Liver (tissue), 9 donors: ENCODE measurements around the gene POU3F3. TPM values are rescaled to one million over a fixed set of nuclear protein-coding genes. Genes with fewer than 3 reads are reported as not detected.

Source experiments
- DNase-seq: peaks from one replicate; pipeline ENCODE4 v3.0.0-alpha.2; 2017; ENCODE audit warnings: low spot score
- H3K27ac ChIP-seq, 2 donors: one replicate each; pipeline ENCODE4 v1.7.0; 2013; ENCODE audit warnings: inconsistent platforms in 2 of 2, low read length in 2 of 2, control low read depth in 1 of 2, low read depth in 1 of 2, mild to moderate bottlenecking in 1 of 2
- H3K27me3 ChIP-seq, 4 donors: one replicate each; pipeline versions ENCODE4 v1.6.1 to v1.7.0; 2013; ENCODE audit warnings: low read length in 3 of 4, inconsistent platforms in 1 of 4, mild to moderate bottlenecking in 1 of 4, moderate library complexity in 1 of 4; ENCODE audit not compliant: control insufficient read depth in 4 of 4, insufficient read depth in 4 of 4
- H3K36me3 ChIP-seq, 4 donors: one replicate each; pipeline versions ENCODE4 v1.6.1 to v1.7.0; 2013; ENCODE audit warnings: low read length in 3 of 4, mild to moderate bottlenecking in 3 of 4, low read depth in 1 of 4, moderate library complexity in 1 of 4; ENCODE audit not compliant: control insufficient read depth in 4 of 4, insufficient read depth in 3 of 4
- H3K4me1 ChIP-seq, 4 donors: one replicate each; pipeline versions ENCODE4 v1.6.1 to v1.7.0; 2013; ENCODE audit warnings: low read length in 3 of 4, mild to moderate bottlenecking in 3 of 4, moderate library complexity in 1 of 4; ENCODE audit not compliant: control insufficient read depth in 4 of 4, insufficient read depth in 4 of 4
- H3K4me3 ChIP-seq, 3 donors: one replicate each; pipeline versions ENCODE4 v1.6.1 to v1.7.0; 2013; ENCODE audit warnings: low read length in 3 of 3, control low read depth in 1 of 3, low read depth in 1 of 3, mild to moderate bottlenecking in 1 of 3
- H3K9ac ChIP-seq, 2 donors: one replicate each; pipeline ENCODE4 v1.7.0; 2013; ENCODE audit warnings: low read length in 2 of 2, mild to moderate bottlenecking in 2 of 2, moderate library complexity in 2 of 2, control low read depth in 1 of 2, low read depth in 1 of 2
- H3K9me3 ChIP-seq, 4 donors: one replicate each; pipeline versions ENCODE4 v1.6.1 to v1.7.0; 2013; ENCODE audit warnings: low read length in 3 of 4; ENCODE audit not compliant: control insufficient read depth in 4 of 4
- EGR1 ChIP-seq, 2 donors: IDR thresholded peaks; 2 replicates each; pipeline ENCODE4 v1.6.1; 2016 to 2018; ENCODE audit warnings: antibody characterized with exemption in 2 of 2, low read depth in 2 of 2
- FOXA1 ChIP-seq: IDR thresholded peaks from 2 replicates; pipeline ENCODE4 v1.6.1; 2016; ENCODE audit warnings: antibody characterized with exemption
- FOXA2 ChIP-seq: IDR thresholded peaks from 2 replicates; pipeline ENCODE4 v1.6.1; 2016; ENCODE audit warnings: antibody characterized with exemption
- GABPA ChIP-seq, 2 donors: IDR thresholded peaks in 1 of 2; conservative IDR thresholded peaks in 1 of 2; 2 replicates each; pipeline ENCODE4 v1.6.1; 2016; ENCODE audit warnings: antibody characterized with exemption in 2 of 2, mild to moderate bottlenecking in 1 of 2, moderate library complexity in 1 of 2
- HNF4A ChIP-seq, 2 donors: conservative IDR thresholded peaks; 2 replicates each; pipeline ENCODE4 v1.6.1; 2016; ENCODE audit warnings: antibody characterized with exemption in 2 of 2, mild to moderate bottlenecking in 2 of 2
- HNF4G ChIP-seq: IDR thresholded peaks from 2 replicates; pipeline ENCODE4 v1.6.1; 2016; ENCODE audit warnings: antibody characterized with exemption
- JUND ChIP-seq, 2 donors: IDR thresholded peaks; 2 replicates each; pipeline ENCODE4 v1.6.1; 2016; ENCODE audit warnings: antibody characterized with exemption in 2 of 2
- NR2F2 ChIP-seq: IDR thresholded peaks from 2 replicates; pipeline ENCODE4 v1.6.1; 2016; ENCODE audit warnings: antibody characterized with exemption
- RAD21 ChIP-seq, 2 donors: IDR thresholded peaks; 2 replicates each; pipeline ENCODE4 v1.6.1; 2016; ENCODE audit warnings: antibody characterized with exemption in 2 of 2, mild to moderate bottlenecking in 2 of 2
- RXRA ChIP-seq, 2 donors: IDR thresholded peaks; 2 replicates each; pipeline ENCODE4 v1.6.1; 2017 to 2018; ENCODE audit warnings: antibody characterized with exemption in 2 of 2, mild to moderate bottlenecking in 1 of 2
- SP1 ChIP-seq: IDR thresholded peaks from 2 replicates; pipeline ENCODE4 v1.6.1; 2018; ENCODE audit warnings: antibody characterized with exemption, mild to moderate bottlenecking
- TAF1 ChIP-seq: conservative IDR thresholded peaks from 2 replicates; pipeline ENCODE4 v1.6.1; 2016; ENCODE audit warnings: antibody characterized with exemption, mild to moderate bottlenecking
- YY1 ChIP-seq: IDR thresholded peaks from 2 replicates; pipeline ENCODE4 v1.6.1; 2016; ENCODE audit warnings: antibody characterized with exemption, mild to moderate bottlenecking
- WGBS: extraction: QIAGEN DNeasy Blood & Tissue Kit; methylation state at CpG from one replicate; pipeline ENCODE4 v1.1.7; 2013; 5-methylcytosine and 5-hydroxymethylcytosine counted together
- polyA plus RNA-seq, 2 donors: library from polyadenylated mRNA; stranded (reverse) in 1 of 2; unstranded in 1 of 2; fragments of 200-250 nt in 1 of 2; fragments of >200 nt in 1 of 2; fragmentation: Nextera tagmentation in 1 of 2; extraction: Ambion mirVana in 1 of 2; gene quantifications; one replicate each; pipeline versions ENCODE4 v1.2.1 to v1.2.3, GENCODE V29; 2013 to 2015
- total RNA-seq, 2 donors: library from RNA; depleted of rRNA; stranded (reverse); fragments of >200 nt; gene quantifications; one replicate each; pipeline ENCODE4 v1.2.3, GENCODE V29; 2014
- TF ChIP-seq, protein P1 (sequence below): fragments of 150-350 bp; IDR thresholded peaks from 2 replicates; pipeline ENCODE4 v1.5.1; 2017; ENCODE audit warnings: improper control_type of control experiment, low read depth, low read length; ENCODE audit not compliant: missing input control
- TF ChIP-seq, protein P2 (sequence below): IDR thresholded peaks from 2 replicates; pipeline ENCODE4 v1.6.1; 2016; ENCODE audit warnings: antibody characterized with exemption
- TF ChIP-seq, protein P3 (sequence below): IDR thresholded peaks from 2 replicates; pipeline ENCODE4 v1.6.1; 2016; ENCODE audit warnings: antibody characterized with exemption, mild to moderate bottlenecking
- TF ChIP-seq, protein P4 (sequence below): IDR thresholded peaks from 2 replicates; pipeline ENCODE4 v1.6.1; 2016; ENCODE audit warnings: antibody characterized with exemption
- donor health status: healthy.
- donor health status: healthy.
- donor health status: healthy.
- donor health status: healthy.
- donor health status: healthy.

The POU3F3 gene
- total and polyA plus RNA-seq, 4 donors = not detected

DNA sequence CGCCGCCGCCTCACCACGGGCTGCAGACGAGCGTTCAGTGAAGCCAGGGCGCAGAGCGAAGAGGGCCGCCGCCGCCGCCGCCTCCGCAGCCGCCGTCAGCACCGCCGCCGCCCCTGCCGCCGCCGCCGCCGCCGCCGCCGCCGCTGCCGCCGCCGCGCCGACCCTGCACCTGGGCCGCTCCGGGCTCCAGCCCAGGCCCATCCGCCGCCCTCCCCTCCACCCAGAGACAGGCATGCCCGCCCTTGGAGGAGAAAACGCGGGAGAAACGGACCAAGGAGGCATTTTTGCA lies 3.0 kb downstream of the POU3F3 start:
- Histone ChIP-seq H3K4me1 (peaks cover 11 to 37% (median 23%) of the 10 kb centered on the region in 4 donors), H3K9ac (no peak overlapping the region), H3K9me3 (peaks cover 0 to 3% (median 0%) of the 10 kb centered on the region in 4 donors), H3K27ac (no peak overlapping the region), H3K4me3 (peak overlapping the region in 1 of 3 donors; percentile 38), H3K36me3 (no peaks in the 10 kb centered on the region), H3K27me3 (peaks cover 5 to 40% (median 22%) of the 10 kb centered on the region in 4 donors)
- no peak for DNase-seq
- WGBS = 2% methylated on average over 41 of the region's 41 CpGs
- TF ChIP-seq, protein P1, sequence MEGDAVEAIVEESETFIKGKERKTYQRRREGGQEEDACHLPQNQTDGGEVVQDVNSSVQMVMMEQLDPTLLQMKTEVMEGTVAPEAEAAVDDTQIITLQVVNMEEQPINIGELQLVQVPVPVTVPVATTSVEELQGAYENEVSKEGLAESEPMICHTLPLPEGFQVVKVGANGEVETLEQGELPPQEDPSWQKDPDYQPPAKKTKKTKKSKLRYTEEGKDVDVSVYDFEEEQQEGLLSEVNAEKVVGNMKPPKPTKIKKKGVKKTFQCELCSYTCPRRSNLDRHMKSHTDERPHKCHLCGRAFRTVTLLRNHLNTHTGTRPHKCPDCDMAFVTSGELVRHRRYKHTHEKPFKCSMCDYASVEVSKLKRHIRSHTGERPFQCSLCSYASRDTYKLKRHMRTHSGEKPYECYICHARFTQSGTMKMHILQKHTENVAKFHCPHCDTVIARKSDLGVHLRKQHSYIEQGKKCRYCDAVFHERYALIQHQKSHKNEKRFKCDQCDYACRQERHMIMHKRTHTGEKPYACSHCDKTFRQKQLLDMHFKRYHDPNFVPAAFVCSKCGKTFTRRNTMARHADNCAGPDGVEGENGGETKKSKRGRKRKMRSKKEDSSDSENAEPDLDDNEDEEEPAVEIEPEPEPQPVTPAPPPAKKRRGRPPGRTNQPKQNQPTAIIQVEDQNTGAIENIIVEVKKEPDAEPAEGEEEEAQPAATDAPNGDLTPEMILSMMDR = no peak
- no peak for TF ChIP-seq SP1
- TF ChIP-seq, protein P2, sequence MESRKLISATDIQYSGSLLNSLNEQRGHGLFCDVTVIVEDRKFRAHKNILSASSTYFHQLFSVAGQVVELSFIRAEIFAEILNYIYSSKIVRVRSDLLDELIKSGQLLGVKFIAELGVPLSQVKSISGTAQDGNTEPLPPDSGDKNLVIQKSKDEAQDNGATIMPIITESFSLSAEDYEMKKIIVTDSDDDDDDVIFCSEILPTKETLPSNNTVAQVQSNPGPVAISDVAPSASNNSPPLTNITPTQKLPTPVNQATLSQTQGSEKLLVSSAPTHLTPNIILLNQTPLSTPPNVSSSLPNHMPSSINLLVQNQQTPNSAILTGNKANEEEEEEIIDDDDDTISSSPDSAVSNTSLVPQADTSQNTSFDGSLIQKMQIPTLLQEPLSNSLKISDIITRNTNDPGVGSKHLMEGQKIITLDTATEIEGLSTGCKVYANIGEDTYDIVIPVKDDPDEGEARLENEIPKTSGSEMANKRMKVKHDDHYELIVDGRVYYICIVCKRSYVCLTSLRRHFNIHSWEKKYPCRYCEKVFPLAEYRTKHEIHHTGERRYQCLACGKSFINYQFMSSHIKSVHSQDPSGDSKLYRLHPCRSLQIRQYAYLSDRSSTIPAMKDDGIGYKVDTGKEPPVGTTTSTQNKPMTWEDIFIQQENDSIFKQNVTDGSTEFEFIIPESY = no peak
- TF ChIP-seq, protein P3, sequence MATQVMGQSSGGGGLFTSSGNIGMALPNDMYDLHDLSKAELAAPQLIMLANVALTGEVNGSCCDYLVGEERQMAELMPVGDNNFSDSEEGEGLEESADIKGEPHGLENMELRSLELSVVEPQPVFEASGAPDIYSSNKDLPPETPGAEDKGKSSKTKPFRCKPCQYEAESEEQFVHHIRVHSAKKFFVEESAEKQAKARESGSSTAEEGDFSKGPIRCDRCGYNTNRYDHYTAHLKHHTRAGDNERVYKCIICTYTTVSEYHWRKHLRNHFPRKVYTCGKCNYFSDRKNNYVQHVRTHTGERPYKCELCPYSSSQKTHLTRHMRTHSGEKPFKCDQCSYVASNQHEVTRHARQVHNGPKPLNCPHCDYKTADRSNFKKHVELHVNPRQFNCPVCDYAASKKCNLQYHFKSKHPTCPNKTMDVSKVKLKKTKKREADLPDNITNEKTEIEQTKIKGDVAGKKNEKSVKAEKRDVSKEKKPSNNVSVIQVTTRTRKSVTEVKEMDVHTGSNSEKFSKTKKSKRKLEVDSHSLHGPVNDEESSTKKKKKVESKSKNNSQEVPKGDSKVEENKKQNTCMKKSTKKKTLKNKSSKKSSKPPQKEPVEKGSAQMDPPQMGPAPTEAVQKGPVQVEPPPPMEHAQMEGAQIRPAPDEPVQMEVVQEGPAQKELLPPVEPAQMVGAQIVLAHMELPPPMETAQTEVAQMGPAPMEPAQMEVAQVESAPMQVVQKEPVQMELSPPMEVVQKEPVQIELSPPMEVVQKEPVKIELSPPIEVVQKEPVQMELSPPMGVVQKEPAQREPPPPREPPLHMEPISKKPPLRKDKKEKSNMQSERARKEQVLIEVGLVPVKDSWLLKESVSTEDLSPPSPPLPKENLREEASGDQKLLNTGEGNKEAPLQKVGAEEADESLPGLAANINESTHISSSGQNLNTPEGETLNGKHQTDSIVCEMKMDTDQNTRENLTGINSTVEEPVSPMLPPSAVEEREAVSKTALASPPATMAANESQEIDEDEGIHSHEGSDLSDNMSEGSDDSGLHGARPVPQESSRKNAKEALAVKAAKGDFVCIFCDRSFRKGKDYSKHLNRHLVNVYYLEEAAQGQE = no peak
- no peak for TF ChIP-seq YY1
- TF ChIP-seq FOXA1 = no peak
- no peak for TF ChIP-seq FOXA2
- TF ChIP-seq NR2F2 = no peak
- no peak for TF ChIP-seq EGR1 (IDR thresholded peaks at IDR 0.05; ENCODE audit: low read depth in 2 of 2)
- TF ChIP-seq, protein P4, sequence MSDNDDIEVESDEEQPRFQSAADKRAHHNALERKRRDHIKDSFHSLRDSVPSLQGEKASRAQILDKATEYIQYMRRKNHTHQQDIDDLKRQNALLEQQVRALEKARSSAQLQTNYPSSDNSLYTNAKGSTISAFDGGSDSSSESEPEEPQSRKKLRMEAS = no peak
- TF ChIP-seq HNF4A (conservative IDR thresholded peaks at IDR 0.05) = no peak

DNA sequence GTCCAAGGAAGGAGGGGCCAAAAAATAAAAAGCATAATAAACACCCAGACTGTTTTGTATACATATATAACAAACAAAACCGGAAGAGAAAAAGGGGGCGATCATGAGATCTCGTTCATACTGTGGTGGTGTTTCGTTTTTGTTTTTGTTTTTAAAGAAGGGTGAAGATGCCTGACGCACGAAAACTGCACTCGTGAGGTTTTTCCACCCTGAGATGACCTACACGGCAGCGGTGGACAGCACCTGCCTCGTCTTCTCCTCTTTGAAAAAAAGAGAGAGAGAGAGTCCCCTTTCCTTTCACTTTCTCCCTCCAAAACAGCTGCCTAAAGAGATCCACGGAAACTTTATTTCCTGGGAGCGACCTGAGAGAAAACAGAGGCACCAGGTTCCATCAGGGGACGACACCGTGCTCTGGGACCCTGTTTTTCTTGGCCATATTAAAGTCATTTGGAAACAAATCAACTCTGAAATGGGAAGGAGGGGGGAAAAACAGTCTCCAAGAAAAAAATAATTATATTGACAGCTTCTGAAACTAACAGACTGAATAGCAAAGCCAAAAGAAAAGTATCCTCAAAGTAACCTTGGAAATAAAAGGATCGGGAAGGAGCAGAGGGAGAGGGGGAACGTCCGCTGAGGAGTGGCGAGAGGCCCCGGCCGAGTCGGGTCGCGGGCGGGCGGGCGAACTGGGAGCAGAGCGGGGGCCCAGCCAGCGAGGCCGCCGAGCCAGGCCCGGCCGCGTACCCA lies 3.5 kb downstream of the POU3F3 start:
- Histone ChIP-seq H3K36me3 (no peaks in the 10 kb centered on the region), H3K27me3 (peaks cover 4 to 39% (median 27%) of the 10 kb centered on the region in 4 donors), H3K4me1 (peaks cover 7 to 35% (median 20%) of the 10 kb centered on the region in 4 donors), H3K9me3 (peaks cover 0 to 3% (median 0%) of the 10 kb centered on the region in 4 donors), H3K27ac (no peak overlapping the region), H3K4me3 (peak overlapping the region in 1 of 3 donors; percentile 38), H3K9ac (no peak overlapping the region)
- DNase-seq = no peak
- WGBS = 10% methylated on average over 33 of the region's 33 CpGs
- TF ChIP-seq TAF1 = no peak
- TF ChIP-seq FOXA1 = no peak
- TF ChIP-seq RAD21 (IDR thresholded peaks at IDR 0.05) = no peak
- no peak for TF ChIP-seq HNF4A (conservative IDR thresholded peaks at IDR 0.05)
- TF ChIP-seq, protein P3 = no peak
- TF ChIP-seq RXRA (IDR thresholded peaks at IDR 0.05) = no peak
- TF ChIP-seq, protein P4 = no peak
- TF ChIP-seq YY1 = no peak
- TF ChIP-seq, protein P2 = no peak
- TF ChIP-seq GABPA (IDR thresholded peaks at IDR 0.05 in 1 of 2, conservative IDR thresholded peaks at IDR 0.05 in 1 of 2) = no peak
- TF ChIP-seq EGR1 (IDR thresholded peaks at IDR 0.05; ENCODE audit: low read depth in 2 of 2) = no peak
- no peak for TF ChIP-seq NR2F2
- TF ChIP-seq JUND (IDR thresholded peaks at IDR 0.05) = no peak
- TF ChIP-seq HNF4G = no peak
